Measurements from ENCODE around the gene ATXN2. TPM values are rescaled to one million over a fixed set of nuclear protein-coding genes. Genes with fewer than 3 reads are reported as not detected.

ATXN2 gene
- total and polyA plus RNA-seq, 9 of the 15 experiments (the other 6 are each of a cell fraction or from before 2014, with no cell fraction given) = 16.8 to 67.8 (median 29.3) TPM

GRCh38 chr12:111431772-111432171, 167.3 kb downstream of the ATXN2 start (continued):
- TF ChIP-seq AFF1 (IDR thresholded peaks at IDR 0.05; ENCODE audit: low read depth in 1 of 2, partially characterized antibody in 2 of 2) (no peak), ETS2 (tag; IDR thresholded peaks at IDR 0.05; ENCODE audit: borderline replicate concordance, poor library complexity, severe bottlenecking) (no peak), CC2D1A (IDR thresholded peaks at IDR 0.05) (no peak), STAT5A (IDR thresholded peaks at IDR 0.05; ENCODE audit: borderline replicate concordance, low read length) (no peak)

- no peak overlapping the region for H3K4me3 ChIP-seq
- BruUV-seq (replicated peaks) = no TSS peak
Measured at GRCh38 chr12:111430433-111431353, 168.4 kb downstream of the ATXN2 start.

More at GRCh38 chr12:111430433-111431353, 168.4 kb downstream of the ATXN2 start:
- ATAC-seq (no peak), FAIRE-seq (no peak), DNase-seq (ENCODE audit: extremely low read depth in 1 of 4, low spot score in 3 of 4) (no peak)
- TF ChIP-seq SMARCA5 (IDR thresholded peaks at IDR 0.05) = peak; percentile 56; the same call in 1 of the 2 replicates
- peak; percentile 13; the same call in 1 of the 2 replicates for TF ChIP-seq VEZF1 (CRISPR knock-in tag; IDR thresholded peaks at IDR 0.05)
- 0 out of 2 replicates have a peak, but pooled peaks have one; percentile 15 for TF ChIP-seq NFIC (IDR thresholded peaks at IDR 0.05)
- peak; percentile 74 for TF ChIP-seq ZFP36 (IDR thresholded peaks at IDR 0.05; ENCODE audit: low read depth, low read length, partially characterized antibody)
- 0 out of 2 replicates have a peak, but pooled peaks have one; percentile 20 for TF ChIP-seq POLR2G (IDR thresholded peaks at IDR 0.05; ENCODE audit: low read depth, low read length)
- TF ChIP-seq SUPT5H (IDR thresholded peaks at IDR 0.05) = peak; percentile 27; the same call in 1 of the 2 replicates
- peak; percentile 61 for TF ChIP-seq BCOR (IDR thresholded peaks at IDR 0.05)
- peak; percentile 36 for TF ChIP-seq RBM25 (IDR thresholded peaks at IDR 0.05; ENCODE audit: low read depth, low read length, severe bottlenecking)
- TF ChIP-seq HMBOX1 (IDR thresholded peaks at IDR 0.05) = no peak
- TF ChIP-seq EP400 (IDR thresholded peaks at IDR 0.05) = no peak
- Histone ChIP-seq H2AFZ (ENCODE audit: low read depth, low read length) (no peak overlapping the region), H3K27me3 (ENCODE audit: control insufficient read depth in 2 of 2, insufficient read depth in 2 of 2, low read length in 2 of 2) (no peaks in the 10 kb centered on the region), H4K20me1 (replicated peaks; ENCODE audit: control insufficient read depth, insufficient read depth, low read length) (peaks cover 48% of the 10 kb centered on the region), H3K9ac (ENCODE audit: insufficient read depth in 1 of 2, low read depth in 2 of 2, low read length in 2 of 2) (peak overlapping the region in 1 of 2 experiments; percentile 11; a peak in 1 of 4 replicates), H3K4me2 (ENCODE audit: insufficient read depth, low read length) (no peak overlapping the region; the same call in 1 of the 2 replicates), H3K36me3 (ENCODE audit: control insufficient read depth, insufficient read depth, low read length) (peaks cover 69% of the 10 kb centered on the region), H3K9me1 (ENCODE audit: control insufficient read depth, insufficient read depth, low read length) (no peaks in the 10 kb centered on the region), H3K79me2 (ENCODE audit: control insufficient read depth, insufficient read depth, low read length) (peaks cover 96% of the 10 kb centered on the region), H3K9me3 (replicated peaks; ENCODE audit: control insufficient read depth, insufficient read depth, low read depth, low read length) (no peaks in the 10 kb centered on the region), H3K27ac (ENCODE audit: extremely low read depth, low read depth, low read length) (no peak overlapping the region), H3K4me1 (replicated peaks in 1 of 2; ENCODE audit: control insufficient read depth in 2 of 2, insufficient read depth in 2 of 2, low read length in 2 of 2) (peaks cover 18 to 46% of the 10 kb centered on the region in 2 experiments)
- in situ Hi-C loops (cut with MboI) (no loop called here), intact Hi-C loops (cut with micrococcal nuclease) (no loop called here)
- ChIA-PET CTCF (ENCODE audit: low intra/inter-chr PET ratio) (no interaction called here), POLR2A (interaction anchor here (0.7 to 2.5 kb wide), 2 partner anchors 13 to 99 kb away, joined by 3 to 11 read pairs; no protein-coding TSS in a partner anchor)
- 84% methylated on average over 12 of the region's 17 CpGs for WGBS (ENCODE audit: insufficient coverage, low coverage, missing lambda C conversion rate)

All from K562 (cell line).